Mesendoderm (in vitro differentiated cells): Measurements from ENCODE around the gene IRAK4.

Experiments used
- DNase-seq: peaks from one replicate; pipeline ENCODE4 v3.0.0; 2013
- H2AK5ac ChIP-seq: 2 replicates; pipeline ENCODE4 v1.6.1; 2013; ENCODE audit warnings: low read length, inconsistent platforms
- H2BK120ac ChIP-seq: 2 replicates; pipeline ENCODE4 v1.6.1; 2013; ENCODE audit warnings: low read depth, mild to moderate bottlenecking, low read length, moderate library complexity, mixed read lengths
- H2BK15ac ChIP-seq: replicated peaks from 2 replicates; pipeline ENCODE4 v1.6.1; 2013; ENCODE audit warnings: low read depth, mild to moderate bottlenecking, moderate library complexity
- H2BK5ac ChIP-seq: 2 replicates; pipeline ENCODE4 v1.6.1; 2013; ENCODE audit warnings: low read length, inconsistent platforms
- H3K18ac ChIP-seq: 2 replicates; pipeline ENCODE4 v1.6.1; 2013; ENCODE audit warnings: mild to moderate bottlenecking, low read length, mixed read lengths
- H3K23ac ChIP-seq: one replicate; pipeline ENCODE4 v1.6.1; 2013; ENCODE audit warnings: low read length
- H3K27ac ChIP-seq: 2 replicates; pipeline ENCODE4 v1.5.1; 2013; ENCODE audit warnings: low read depth, mild to moderate bottlenecking, inconsistent platforms, low read length, moderate library complexity
- H3K27me3 ChIP-seq: 2 replicates; pipeline ENCODE4 v1.6.1; 2013; ENCODE audit warnings: low read length, control low read depth, mild to moderate bottlenecking, inconsistent platforms; ENCODE audit not compliant: insufficient read depth, poor library complexity
- H3K36me3 ChIP-seq: 2 replicates; pipeline ENCODE4 v1.6.1; 2013; ENCODE audit warnings: low read length, inconsistent platforms; ENCODE audit not compliant: control insufficient read depth, insufficient read depth
- H3K4ac ChIP-seq: one replicate; pipeline ENCODE4 v1.6.1; 2013; ENCODE audit warnings: low read depth, mild to moderate bottlenecking, low read length, moderate library complexity
- H3K4me1 ChIP-seq: 2 replicates; pipeline ENCODE4 v1.6.1; 2013; ENCODE audit warnings: low read depth, low read length, inconsistent platforms; ENCODE audit not compliant: control insufficient read depth
- H3K4me2 ChIP-seq: 2 replicates; pipeline ENCODE4 v1.6.1; 2013; ENCODE audit warnings: low read length
- H3K4me3 ChIP-seq: 2 replicates; pipeline ENCODE4 v1.5.1; 2013; ENCODE audit warnings: mild to moderate bottlenecking, low read length
- H3K56ac ChIP-seq: one replicate; pipeline ENCODE4 v1.6.1; 2013; ENCODE audit warnings: low read length
- H3K79me1 ChIP-seq: 2 replicates; pipeline ENCODE4 v1.6.1; 2013; ENCODE audit warnings: low read length, inconsistent platforms
- H3K79me2 ChIP-seq: 2 replicates; pipeline ENCODE4 v1.6.1; 2013; ENCODE audit warnings: mild to moderate bottlenecking, low read length; ENCODE audit not compliant: control insufficient read depth, insufficient read depth
- H3K9ac ChIP-seq: 2 replicates; pipeline ENCODE4 v1.6.1; 2013; ENCODE audit warnings: low read length, inconsistent platforms
- H4K5ac ChIP-seq: one replicate; pipeline ENCODE4 v1.6.1; 2013; ENCODE audit warnings: low read length
- H4K8ac ChIP-seq: one replicate; pipeline ENCODE4 v1.6.1; 2013; ENCODE audit warnings: low read depth, mild to moderate bottlenecking, control low read depth, low read length, moderate library complexity
- WGBS: extraction: QIAGEN DNeasy Blood & Tissue Kit; methylation state at CpG from one replicate; pipeline ENCODE4 v1.1.7; 2013; ENCODE audit warnings: low lambda C conversion rate, missing lambda C conversion rate; ENCODE audit not compliant: insufficient coverage; ENCODE audit errors: extremely low coverage; 5-methylcytosine and 5-hydroxymethylcytosine counted together

The IRAK4 gene

GRCh38 chr12:43730283-43730682 is 28.5 kb upstream of the IRAK4 start:
- H3K79me2 ChIP-seq: no peaks in the 10 kb centered on the region
- H3K56ac ChIP-seq: no peak overlapping the region
- no peak overlapping the region for H2AK5ac ChIP-seq
- no CpG with 5 or more reads among the region's 4 CpGs for WGBS
- no peak overlapping the region for H3K18ac ChIP-seq
- no peaks in the 10 kb centered on the region for H3K79me1 ChIP-seq
- no peak overlapping the region for H3K4me2 ChIP-seq
- no peak overlapping the region for H3K23ac ChIP-seq
- no peak overlapping the region for H2BK5ac ChIP-seq
- H3K4ac ChIP-seq: no peak overlapping the region
- DNase-seq: no peak
- H4K5ac ChIP-seq: no peak overlapping the region
- no peaks in the 10 kb centered on the region for H3K4me1 ChIP-seq
- no peak overlapping the region for H4K8ac ChIP-seq
- H3K4me3 ChIP-seq: no peak overlapping the region
- no peaks in the 10 kb centered on the region for H3K36me3 ChIP-seq
- no peak overlapping the region for H3K9ac ChIP-seq
- no peaks in the 10 kb centered on the region for H3K27me3 ChIP-seq
- no peak overlapping the region for H2BK120ac ChIP-seq
- no peak overlapping the region for H3K27ac ChIP-seq
- no peak overlapping the region for H2BK15ac ChIP-seq

- Histone ChIP-seq H3K27ac (no peak overlapping the region), H2BK5ac (no peak overlapping the region), H3K9ac (no peak overlapping the region), H3K4ac (no peak overlapping the region), H2AK5ac (no peak overlapping the region), H3K23ac (no peak overlapping the region), H2BK15ac (no peak overlapping the region), H4K5ac (no peak overlapping the region), H3K79me1 (no peaks in the 10 kb centered on the region), H3K4me1 (no peaks in the 10 kb centered on the region), H2BK120ac (no peak overlapping the region), H3K36me3 (no peaks in the 10 kb centered on the region), H3K79me2 (no peaks in the 10 kb centered on the region), H3K18ac (no peak overlapping the region), H4K8ac (no peak overlapping the region), H3K4me2 (no peak overlapping the region), H3K27me3 (no peaks in the 10 kb centered on the region), H3K4me3 (no peak overlapping the region), H3K56ac (no peak overlapping the region)
- no peak for DNase-seq
- no CpG with 5 or more reads among the region's 3 CpGs for WGBS
Observed at GRCh38 chr12:43733687-43734086, 25.1 kb upstream of the IRAK4 start.

GRCh38 chr12:43736927-43737440 is 21.8 kb upstream of the IRAK4 start:
- Histone ChIP-seq H3K36me3 (no peaks in the 10 kb centered on the region), H2BK15ac (no peak overlapping the region), H3K4me1 (no peaks in the 10 kb centered on the region), H3K9ac (no peak overlapping the region), H3K4ac (no peak overlapping the region), H3K79me2 (no peaks in the 10 kb centered on the region), H4K8ac (no peak overlapping the region), H3K4me2 (no peak overlapping the region), H3K27ac (no peak overlapping the region), H3K23ac (no peak overlapping the region), H2BK5ac (no peak overlapping the region), H3K4me3 (no peak overlapping the region), H3K56ac (no peak overlapping the region), H3K27me3 (no peaks in the 10 kb centered on the region), H2AK5ac (no peak overlapping the region), H4K5ac (no peak overlapping the region), H3K79me1 (no peaks in the 10 kb centered on the region), H2BK120ac (no peak overlapping the region), H3K18ac (no peak overlapping the region)
- no CpG with 5 or more reads among the region's 3 CpGs for WGBS
- no peak for DNase-seq

- no CpG with 5 or more reads among the region's 2 CpGs for WGBS
- Histone ChIP-seq H3K4ac (no peak overlapping the region), H3K9ac (no peak overlapping the region), H3K4me1 (no peaks in the 10 kb centered on the region), H2BK5ac (no peak overlapping the region), H3K27me3 (no peaks in the 10 kb centered on the region), H4K8ac (no peak overlapping the region), H3K23ac (no peak overlapping the region), H2BK120ac (no peak overlapping the region), H2BK15ac (no peak overlapping the region), H3K56ac (no peak overlapping the region), H3K4me3 (no peak overlapping the region), H3K79me2 (no peaks in the 10 kb centered on the region), H2AK5ac (no peak overlapping the region), H3K18ac (no peak overlapping the region), H3K79me1 (no peaks in the 10 kb centered on the region), H3K27ac (no peak overlapping the region), H3K36me3 (no peaks in the 10 kb centered on the region), H3K4me2 (no peak overlapping the region), H4K5ac (no peak overlapping the region)
- DNase-seq: no peak
Observed at GRCh38 chr12:43737646-43738045, 21.1 kb upstream of the IRAK4 start.

- Histone ChIP-seq H3K4ac (no peak overlapping the region), H3K27me3 (no peaks in the 10 kb centered on the region), H3K79me1 (no peaks in the 10 kb centered on the region), H2BK5ac (no peak overlapping the region), H3K4me1 (no peaks in the 10 kb centered on the region), H3K56ac (no peak overlapping the region), H4K5ac (no peak overlapping the region), H4K8ac (no peak overlapping the region), H2AK5ac (no peak overlapping the region), H3K4me3 (no peak overlapping the region), H3K4me2 (no peak overlapping the region), H3K23ac (no peak overlapping the region), H3K9ac (no peak overlapping the region), H2BK15ac (no peak overlapping the region), H3K18ac (no peak overlapping the region), H3K27ac (no peak overlapping the region), H2BK120ac (no peak overlapping the region), H3K36me3 (no peaks in the 10 kb centered on the region), H3K79me2 (no peaks in the 10 kb centered on the region)
- DNase-seq: no peak
- no CpG with 5 or more reads among the region's 3 CpGs for WGBS
Observed at GRCh38 chr12:43740511-43741100, 18.1 kb upstream of the IRAK4 start.

GRCh38 chr12:43742106-43742505 is 16.6 kb upstream of the IRAK4 start:
- no peak overlapping the region for H2AK5ac ChIP-seq
- no peak overlapping the region for H3K4ac ChIP-seq
- H3K4me1 ChIP-seq: no peaks in the 10 kb centered on the region
- no peak overlapping the region for H3K4me3 ChIP-seq
- no peak overlapping the region for H2BK15ac ChIP-seq
- H2BK120ac ChIP-seq: no peak overlapping the region
- no peak overlapping the region for H3K18ac ChIP-seq
- no peak overlapping the region for H3K9ac ChIP-seq
- no peaks in the 10 kb centered on the region for H3K79me1 ChIP-seq
- no peaks in the 10 kb centered on the region for H3K79me2 ChIP-seq
- no peak overlapping the region for H3K56ac ChIP-seq
- no peak for DNase-seq
- H3K23ac ChIP-seq: no peak overlapping the region
- no peak overlapping the region for H3K27ac ChIP-seq
- no peaks in the 10 kb centered on the region for H3K27me3 ChIP-seq
- H3K4me2 ChIP-seq: no peak overlapping the region
- no peak overlapping the region for H2BK5ac ChIP-seq
- no peaks in the 10 kb centered on the region for H3K36me3 ChIP-seq
- H4K8ac ChIP-seq: no peak overlapping the region
- H4K5ac ChIP-seq: no peak overlapping the region
